Measurements from ENCODE around the gene DNMT3A.

DNMT3A gene

DNA sequence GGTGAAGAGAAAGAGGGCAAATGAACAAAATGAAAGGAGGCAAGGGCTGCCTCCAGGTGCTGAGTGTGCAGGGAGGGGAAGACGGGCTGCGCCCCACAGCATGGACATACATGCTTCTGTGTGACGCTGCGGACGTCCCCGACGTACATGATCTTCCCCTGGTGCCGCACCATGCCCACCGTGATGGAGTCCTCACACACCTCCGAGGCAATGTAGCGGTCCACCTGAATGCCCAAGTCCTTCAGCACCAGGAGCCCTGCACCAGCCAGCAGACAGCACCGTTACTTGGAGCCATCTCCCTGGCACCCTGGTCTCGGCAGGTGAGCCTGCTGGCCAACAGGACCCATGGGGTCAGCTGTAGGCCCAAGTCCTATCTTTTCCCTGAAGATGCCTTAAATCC lies 100.3 kb downstream of the DNMT3A start:
- Histone ChIP-seq H3K27ac (ENCODE audit: insufficient read depth, low read depth, low read length, poor library complexity, severe bottlenecking) (no peak overlapping the region), H3K4me3 (ENCODE audit: insufficient read depth, low read depth, low read length) (no peak overlapping the region), H3K36me3 (ENCODE audit: control insufficient read depth, insufficient read depth, low read length) (peaks cover 92% of the 10 kb centered on the region), H3K9me3 (ENCODE audit: control insufficient read depth, low read length) (no peaks in the 10 kb centered on the region), H3K4me1 (ENCODE audit: control insufficient read depth, insufficient read depth, low read length) (no peaks in the 10 kb centered on the region), H3K27me3 (ENCODE audit: control insufficient read depth, insufficient read depth, low read length, poor library complexity, severe bottlenecking) (no peaks in the 10 kb centered on the region)
- 95 to 97% methylated on average over 13 of the region's 13 CpGs for WGBS, 2 experiments

DNA sequence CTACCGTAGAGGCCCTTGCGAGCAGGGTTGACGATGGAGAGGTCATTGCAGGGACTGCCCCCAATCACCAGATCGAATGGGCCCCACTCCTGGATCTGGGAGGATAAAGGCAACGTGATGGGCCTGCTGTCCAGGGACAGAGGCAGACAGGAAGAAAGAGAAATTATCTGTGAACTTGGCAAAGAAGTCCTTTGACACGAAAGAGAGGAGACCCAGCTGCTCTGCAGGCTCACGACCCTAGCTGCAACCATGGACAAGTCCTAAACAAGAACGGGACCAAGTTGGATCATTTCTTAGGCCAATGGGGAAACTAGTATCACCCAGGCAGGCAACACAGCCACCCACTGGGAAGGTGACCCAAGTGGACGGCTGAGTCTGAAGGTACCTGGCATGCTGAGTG lies 101.1 kb downstream of the DNMT3A start:
- Histone ChIP-seq H3K36me3 (ENCODE audit: control insufficient read depth, insufficient read depth, low read length) (peaks cover 87% of the 10 kb centered on the region), H3K9me3 (ENCODE audit: control insufficient read depth, low read length) (no peaks in the 10 kb centered on the region), H3K4me3 (ENCODE audit: insufficient read depth, low read depth, low read length) (no peak overlapping the region), H3K27me3 (ENCODE audit: control insufficient read depth, insufficient read depth, low read length, poor library complexity, severe bottlenecking) (no peaks in the 10 kb centered on the region), H3K27ac (ENCODE audit: insufficient read depth, low read depth, low read length, poor library complexity, severe bottlenecking) (no peak overlapping the region), H3K4me1 (ENCODE audit: control insufficient read depth, insufficient read depth, low read length) (no peaks in the 10 kb centered on the region)
- 89 to 92% methylated on average over 9 of the region's 9 CpGs for WGBS, 2 experiments

DNA sequence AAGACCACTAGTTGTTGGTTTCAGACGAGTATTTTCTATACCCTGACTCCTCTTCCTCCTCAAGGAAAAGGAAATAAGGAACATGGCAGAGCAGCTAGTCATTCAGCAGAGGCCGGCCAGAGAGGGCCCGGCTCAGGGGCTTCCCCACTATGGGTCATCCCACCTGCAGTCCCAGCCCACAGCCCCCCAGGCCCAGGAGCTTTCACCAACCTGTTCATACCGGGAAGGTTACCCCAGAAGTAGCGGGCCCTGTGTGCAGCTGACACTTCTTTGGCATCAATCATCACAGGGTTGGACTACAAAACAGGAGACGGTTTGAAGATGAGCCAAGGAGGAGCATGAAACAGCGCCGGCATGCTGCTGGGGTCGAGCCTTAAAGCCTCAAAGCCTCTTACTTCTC lies 102.8 kb downstream of the DNMT3A start:
- Histone ChIP-seq H3K4me1 (ENCODE audit: control insufficient read depth, insufficient read depth, low read length) (no peaks in the 10 kb centered on the region), H3K4me3 (ENCODE audit: insufficient read depth, low read depth, low read length) (no peak overlapping the region), H3K27me3 (ENCODE audit: control insufficient read depth, insufficient read depth, low read length, poor library complexity, severe bottlenecking) (no peaks in the 10 kb centered on the region), H3K36me3 (ENCODE audit: control insufficient read depth, insufficient read depth, low read length) (peaks cover 85% of the 10 kb centered on the region), H3K9me3 (ENCODE audit: control insufficient read depth, low read length) (no peaks in the 10 kb centered on the region), H3K27ac (ENCODE audit: insufficient read depth, low read depth, low read length, poor library complexity, severe bottlenecking) (no peak overlapping the region)
- 96 to 97% methylated on average over 9 of the region's 9 CpGs for WGBS, 2 experiments

DNA sequence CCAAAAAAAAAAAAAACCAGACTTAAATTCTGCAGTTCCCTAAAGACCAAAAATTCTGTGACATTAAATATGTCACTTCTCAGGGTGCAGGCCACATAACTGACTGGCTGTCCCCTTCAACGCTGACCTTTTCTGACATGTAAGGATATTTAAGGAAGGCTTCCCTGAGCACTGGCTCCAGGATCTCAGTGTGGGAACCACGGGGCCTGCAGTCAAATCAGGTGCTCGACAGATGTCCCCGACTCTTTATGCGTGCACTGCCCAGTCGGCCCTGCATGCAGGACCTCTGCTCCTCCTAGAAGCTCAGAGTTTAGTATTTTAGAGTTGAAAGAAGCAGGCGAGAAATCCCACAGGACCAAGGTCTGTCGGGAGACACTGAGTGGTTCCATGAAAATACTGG lies 104.0 kb downstream of the DNMT3A start:
- Histone ChIP-seq H3K4me1 (ENCODE audit: control insufficient read depth, insufficient read depth, low read length) (no peaks in the 10 kb centered on the region), H3K27me3 (ENCODE audit: control insufficient read depth, insufficient read depth, low read length, poor library complexity, severe bottlenecking) (no peaks in the 10 kb centered on the region), H3K4me3 (ENCODE audit: insufficient read depth, low read depth, low read length) (no peak overlapping the region), H3K27ac (ENCODE audit: insufficient read depth, low read depth, low read length, poor library complexity, severe bottlenecking) (no peak overlapping the region), H3K9me3 (ENCODE audit: control insufficient read depth, low read length) (no peaks in the 10 kb centered on the region), H3K36me3 (ENCODE audit: control insufficient read depth, insufficient read depth, low read length) (peaks cover 83% of the 10 kb centered on the region)
- 93 to 97% methylated on average over 8 of the region's 8 CpGs for WGBS, 2 experiments

DNA sequence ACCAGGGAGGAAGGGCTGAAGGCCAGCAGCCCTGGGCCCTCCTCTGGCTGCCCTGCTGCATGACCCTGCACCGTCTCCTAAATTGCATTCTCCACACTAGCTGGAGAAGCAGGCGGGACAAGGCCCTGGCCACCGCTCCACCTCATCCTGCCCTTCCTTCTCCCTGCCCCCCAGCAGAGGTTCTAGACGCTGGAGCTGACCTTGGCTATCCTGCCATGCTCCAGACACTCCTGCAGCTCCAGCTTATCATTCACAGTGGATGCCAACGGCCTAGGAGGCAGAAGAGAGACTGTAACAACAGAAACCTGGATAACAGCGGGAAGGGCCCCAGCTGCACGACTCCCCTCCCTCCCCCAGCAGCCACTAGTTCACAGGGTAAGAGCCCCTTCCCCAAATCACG lies 105.0 kb downstream of the DNMT3A start:
- Histone ChIP-seq H3K9me3 (ENCODE audit: control insufficient read depth, low read length) (no peaks in the 10 kb centered on the region), H3K4me3 (ENCODE audit: insufficient read depth, low read depth, low read length) (no peak overlapping the region), H3K4me1 (ENCODE audit: control insufficient read depth, insufficient read depth, low read length) (no peaks in the 10 kb centered on the region), H3K27ac (ENCODE audit: insufficient read depth, low read depth, low read length, poor library complexity, severe bottlenecking) (no peak overlapping the region), H3K27me3 (ENCODE audit: control insufficient read depth, insufficient read depth, low read length, poor library complexity, severe bottlenecking) (no peaks in the 10 kb centered on the region), H3K36me3 (ENCODE audit: control insufficient read depth, insufficient read depth, low read length) (peaks cover 74% of the 10 kb centered on the region)
- WGBS, 2 experiments = 90 to 91% methylated on average over 8 of the region's 8 CpGs

DNA sequence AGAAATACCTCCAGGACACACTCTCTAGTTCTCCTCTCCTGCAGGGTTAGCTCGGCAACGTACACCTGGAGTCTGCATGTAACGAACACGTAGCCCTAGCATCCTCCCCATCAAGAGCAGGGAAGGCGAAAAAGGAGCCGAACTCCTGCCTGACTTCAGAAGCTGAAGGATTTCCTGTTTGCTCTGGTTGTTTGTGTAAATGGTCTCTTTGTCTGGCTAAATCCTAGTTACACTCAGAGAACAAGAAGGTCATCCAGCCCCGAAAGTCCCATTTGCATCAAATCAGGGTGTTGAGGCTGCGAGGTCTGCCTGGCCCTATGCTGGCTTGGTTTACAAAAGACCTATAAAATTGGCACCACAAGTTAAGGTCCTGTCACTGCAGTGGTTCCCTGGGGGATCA lies 107.0 kb downstream of the DNMT3A start:
- Histone ChIP-seq H3K27me3 (ENCODE audit: control insufficient read depth, insufficient read depth, low read length, poor library complexity, severe bottlenecking) (no peaks in the 10 kb centered on the region), H3K27ac (ENCODE audit: insufficient read depth, low read depth, low read length, poor library complexity, severe bottlenecking) (no peak overlapping the region), H3K36me3 (ENCODE audit: control insufficient read depth, insufficient read depth, low read length) (peaks cover 54% of the 10 kb centered on the region), H3K4me1 (ENCODE audit: control insufficient read depth, insufficient read depth, low read length) (peaks cover 4% of the 10 kb centered on the region), H3K4me3 (ENCODE audit: insufficient read depth, low read depth, low read length) (no peak overlapping the region), H3K9me3 (ENCODE audit: control insufficient read depth, low read length) (no peaks in the 10 kb centered on the region)
- 90 to 97% methylated on average over 8 of the region's 8 CpGs for WGBS, 2 experiments

DNA sequence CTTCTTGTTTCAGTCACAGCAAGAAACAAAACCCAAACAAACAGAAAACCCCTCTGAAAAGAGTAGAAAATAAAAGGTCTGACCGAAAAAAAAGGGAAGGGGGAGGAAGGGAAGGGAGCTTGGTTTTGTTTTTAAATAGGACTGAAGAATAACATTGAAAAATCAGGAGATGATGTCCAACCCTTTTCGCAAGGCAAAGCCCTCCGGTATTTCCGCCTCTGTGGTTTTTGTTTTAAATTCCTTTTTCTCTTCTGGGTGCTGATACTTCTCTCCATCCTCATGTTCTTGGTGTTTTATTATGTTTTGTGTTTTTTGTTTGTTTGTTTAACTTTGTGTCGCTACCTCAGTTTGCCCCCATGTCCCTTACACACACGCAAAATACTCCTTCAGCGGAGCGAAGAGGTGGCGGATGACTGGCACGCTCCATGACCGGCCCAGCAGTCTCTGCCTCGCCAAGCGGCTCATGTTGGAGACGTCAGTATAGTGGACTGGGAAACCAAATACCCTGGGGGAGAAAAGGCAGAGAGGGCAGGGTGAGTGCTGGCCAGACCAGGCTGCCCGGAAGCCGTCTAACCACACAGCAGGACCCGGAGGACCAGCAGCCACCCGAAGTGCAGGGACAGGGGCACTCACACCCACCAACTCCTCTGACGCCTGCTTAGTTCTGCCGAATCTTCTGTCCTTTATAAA lies 107.7 kb downstream of the DNMT3A start:
- Histone ChIP-seq H3K36me3 (ENCODE audit: control insufficient read depth, insufficient read depth, low read length) (peaks cover 47% of the 10 kb centered on the region), H3K27me3 (ENCODE audit: control insufficient read depth, insufficient read depth, low read length, poor library complexity, severe bottlenecking) (no peaks in the 10 kb centered on the region), H3K27ac (ENCODE audit: insufficient read depth, low read depth, low read length, poor library complexity, severe bottlenecking) (no peak overlapping the region), H3K9me3 (ENCODE audit: control insufficient read depth, low read length) (no peaks in the 10 kb centered on the region), H3K4me1 (ENCODE audit: control insufficient read depth, insufficient read depth, low read length) (peaks cover 11% of the 10 kb centered on the region), H3K4me3 (ENCODE audit: insufficient read depth, low read depth, low read length) (no peak overlapping the region)
- WGBS, 2 experiments = 91 to 94% methylated on average over 20 of the region's 20 CpGs

DNA sequence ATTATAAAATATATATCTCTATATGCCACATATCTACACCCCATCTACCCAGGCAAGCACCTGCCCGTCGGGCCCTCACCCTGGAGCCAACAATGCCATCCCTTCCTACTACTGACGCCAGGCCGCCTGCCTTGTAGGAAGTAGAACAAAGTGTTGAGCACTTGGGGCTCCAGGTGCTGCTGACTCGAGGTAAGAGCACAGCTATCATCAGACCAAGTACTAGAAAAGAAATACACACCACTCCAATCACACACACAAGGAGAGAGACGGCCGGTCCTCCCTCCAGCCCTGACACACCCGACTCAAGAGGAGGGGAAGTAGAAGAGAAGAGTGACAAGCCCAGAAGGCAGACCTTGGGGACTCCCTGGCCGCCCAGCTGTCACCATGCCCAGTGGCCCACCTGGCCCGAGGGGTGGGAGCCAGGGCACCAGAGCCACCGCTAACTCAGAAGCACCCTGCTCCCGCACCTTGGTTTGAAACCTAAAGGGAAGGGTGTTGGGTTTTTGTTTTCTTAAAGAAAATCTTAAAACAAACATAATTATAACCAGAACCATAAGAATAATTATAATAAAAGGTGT lies 109.4 kb downstream of the DNMT3A start:
- no peak overlapping the region for H3K27ac ChIP-seq (ENCODE audit: insufficient read depth, low read depth, low read length, poor library complexity, severe bottlenecking)
- peaks cover 31% of the 10 kb centered on the region for H3K36me3 ChIP-seq (ENCODE audit: control insufficient read depth, insufficient read depth, low read length)
- H3K4me3 ChIP-seq (ENCODE audit: insufficient read depth, low read depth, low read length) = no peak overlapping the region
- no peaks in the 10 kb centered on the region for H3K27me3 ChIP-seq (ENCODE audit: control insufficient read depth, insufficient read depth, low read length, poor library complexity, severe bottlenecking)
- no peaks in the 10 kb centered on the region for H3K9me3 ChIP-seq (ENCODE audit: control insufficient read depth, low read length)
- peaks cover 19% of the 10 kb centered on the region for H3K4me1 ChIP-seq (ENCODE audit: control insufficient read depth, insufficient read depth, low read length)
- WGBS, 2 experiments = 84 to 90% methylated on average over 9 to 11 of the region's 12 CpGs

DNA sequence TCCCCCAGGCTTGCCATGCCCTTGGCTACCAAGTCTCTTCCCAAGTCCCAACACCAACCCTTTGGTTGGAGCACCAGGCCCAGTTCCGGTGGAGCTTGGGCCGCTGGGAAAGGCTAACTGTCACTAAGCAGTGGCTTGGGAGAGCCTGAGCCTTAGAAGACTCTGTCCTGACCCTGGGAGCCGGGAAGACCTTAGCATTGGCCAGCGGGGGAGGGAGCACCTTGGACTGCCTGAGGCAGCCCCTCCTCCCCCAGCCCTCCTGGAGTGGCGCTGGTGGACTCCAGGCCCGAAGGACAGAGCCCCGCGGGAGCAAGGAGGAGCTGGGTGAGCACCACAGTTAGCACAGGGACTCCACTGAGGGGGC lies 110.8 kb downstream of the DNMT3A start:
- Histone ChIP-seq H3K36me3 (ENCODE audit: control insufficient read depth, insufficient read depth, low read length) (peaks cover 23% of the 10 kb centered on the region), H3K4me1 (ENCODE audit: control insufficient read depth, insufficient read depth, low read length) (peaks cover 19% of the 10 kb centered on the region), H3K4me3 (ENCODE audit: insufficient read depth, low read depth, low read length) (no peak overlapping the region), H3K27ac (ENCODE audit: insufficient read depth, low read depth, low read length, poor library complexity, severe bottlenecking) (no peak overlapping the region), H3K9me3 (ENCODE audit: control insufficient read depth, low read length) (no peaks in the 10 kb centered on the region), H3K27me3 (ENCODE audit: control insufficient read depth, insufficient read depth, low read length, poor library complexity, severe bottlenecking) (no peaks in the 10 kb centered on the region)
- 84 to 88% methylated on average over 8 of the region's 8 CpGs for WGBS, 2 experiments

DNA sequence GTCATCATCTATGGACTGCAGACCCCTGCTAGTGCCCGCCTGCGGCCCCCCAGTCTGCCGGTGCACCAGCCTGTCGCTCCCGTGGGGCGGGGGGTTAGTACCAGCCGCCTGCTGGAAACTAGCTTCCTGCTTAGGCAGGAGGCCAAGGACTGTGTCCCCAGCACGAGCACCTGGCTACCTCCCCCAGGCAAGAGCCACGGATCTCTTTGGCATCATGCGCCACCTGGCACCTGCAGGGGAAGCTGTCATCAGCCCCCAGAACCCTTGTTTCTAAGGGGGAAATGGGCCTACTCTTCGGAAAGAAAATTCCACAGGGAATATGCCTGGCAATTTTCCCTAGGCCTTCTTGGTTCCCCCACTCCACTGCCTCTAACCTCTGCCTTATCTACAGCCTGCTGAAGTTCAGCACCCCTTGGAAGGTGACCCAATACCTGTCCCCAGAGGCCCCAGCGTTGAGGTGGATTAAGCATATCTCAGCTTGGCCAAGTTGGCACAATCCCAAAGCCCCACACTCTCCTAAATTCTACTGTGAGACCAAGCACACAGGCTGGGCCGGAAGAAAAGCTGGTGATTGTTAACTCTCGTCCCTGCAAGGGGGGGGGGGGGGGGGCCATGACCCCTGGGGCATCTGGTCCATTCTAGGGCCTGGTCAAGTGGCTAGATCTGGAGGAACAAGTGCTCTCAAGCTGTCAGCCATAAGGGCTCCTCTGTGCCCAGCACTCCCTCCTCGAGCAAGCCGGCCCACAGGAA lies 111.4 kb downstream of the DNMT3A start:
- Histone ChIP-seq H3K27ac (ENCODE audit: insufficient read depth, low read depth, low read length, poor library complexity, severe bottlenecking) (no peak overlapping the region), H3K36me3 (ENCODE audit: control insufficient read depth, insufficient read depth, low read length) (peaks cover 18% of the 10 kb centered on the region), H3K4me3 (ENCODE audit: insufficient read depth, low read depth, low read length) (no peak overlapping the region), H3K4me1 (ENCODE audit: control insufficient read depth, insufficient read depth, low read length) (peaks cover 19% of the 10 kb centered on the region), H3K27me3 (ENCODE audit: control insufficient read depth, insufficient read depth, low read length, poor library complexity, severe bottlenecking) (no peaks in the 10 kb centered on the region), H3K9me3 (ENCODE audit: control insufficient read depth, low read length) (no peaks in the 10 kb centered on the region)
- 87 to 90% methylated on average over 16 of the region's 16 CpGs for WGBS, 2 experiments

Data from ectodermal cell (in vitro differentiated cells).